Panc1 (cell line): ENCODE measurements around the gene LMF1. TPM values are rescaled to one million over a fixed set of nuclear protein-coding genes. Genes with fewer than 3 reads are reported as not detected.
"Not testable (repeated sequence)": the region's sequence is repeated elsewhere in the genome, so short reads cannot be mapped to it uniquely, and the experiment has no call there.

Experiments
- ATAC-seq: fragments of 200-7000 bp; cut with Tn5 transposase; 2 replicates; pipeline ENCODE4 v1.9.1; 2020; ENCODE audit warnings: mild to moderate bottlenecking, moderate library complexity
- BruUV-seq: library from RNA; stranded (reverse); fragments of 400-500 nt; replicated peaks from 2 replicates; lab custom pipeline; 2021; lab: Mats Ljungman, UMichigan
- CTCF ChIA-PET: fragments of 300-600 bp; sonication (Branson Sonifier 250); formaldehyde crosslinking; loops from one replicate; lab custom pipeline; 2022; ENCODE audit warnings: antibody characterized with exemption; lab: Charles Lee
- POLR2A ChIA-PET: fragments of 300-600 bp; sonication (Branson Sonifier 250); formaldehyde crosslinking; loops from one replicate; lab custom pipeline; 2022; ENCODE audit warnings: antibody characterized with exemption; lab: Charles Lee
- DNase-seq: peaks from one replicate; pipeline ENCODE4 v3.0.0-alpha.2; 2010; ENCODE audit warnings: low read depth, low spot score
- H3K27ac ChIP-seq: 2 replicates; pipeline ENCODE4 v1.5.1; 2011; ENCODE audit warnings: mild to moderate bottlenecking, low read length, inconsistent platforms
- H3K27me3 ChIP-seq: fragments of 200-500 bp; sonication (Bioruptor generic); 2 replicates; pipeline ENCODE4 v1.6.0; 2014; ENCODE audit warnings: low read length, inconsistent platforms; ENCODE audit not compliant: control insufficient read depth, insufficient read depth
- H3K36me3 ChIP-seq: fragments of 200-500 bp; sonication (Bioruptor generic); 2 replicates; pipeline ENCODE4 v1.5.1; 2014; ENCODE audit warnings: inconsistent platforms, mild to moderate bottlenecking, low read length, moderate library complexity; ENCODE audit not compliant: control insufficient read depth, insufficient read depth
- H3K4me1 ChIP-seq: 2 replicates; pipeline ENCODE4 v1.5.1; 2011; ENCODE audit warnings: inconsistent platforms, mild to moderate bottlenecking, low read length, moderate library complexity; ENCODE audit not compliant: control insufficient read depth, insufficient read depth
- H3K4me3 ChIP-seq, 2 experiments: 2 replicates each; pipeline ENCODE4 v1.5.1; 2011 to 2012; ENCODE audit warnings: low read depth in 2 of 2, low read length in 2 of 2, mild to moderate bottlenecking in 2 of 2, inconsistent platforms in 1 of 2, moderate library complexity in 1 of 2
- H3K9me3 ChIP-seq: fragments of 200-500 bp; sonication (Bioruptor generic); 2 replicates; pipeline ENCODE4 v1.5.1; 2014; ENCODE audit warnings: low read depth, mild to moderate bottlenecking, inconsistent platforms, low read length, moderate library complexity; ENCODE audit not compliant: control insufficient read depth, insufficient read depth
- CTCF ChIP-seq: fragments of 450-650 bp; IDR thresholded peaks from 2 replicates; pipeline ENCODE4 v1.5.1; 2017; ENCODE audit warnings: mild to moderate bottlenecking
- POLR2AphosphoS5 ChIP-seq: IDR thresholded peaks from 2 replicates; pipeline ENCODE4 v1.6.1; 2012; ENCODE audit warnings: mild to moderate bottlenecking, low read depth, low read length, moderate library complexity
- REST ChIP-seq, 2 experiments: IDR thresholded peaks; 2 replicates each; pipeline ENCODE4 v1.6.1; 2011 to 2012; ENCODE audit warnings: low read depth in 2 of 2, control low read depth in 1 of 2, low read length in 1 of 2, mild to moderate bottlenecking in 1 of 2, moderate library complexity in 1 of 2; ENCODE audit not compliant: insufficient read depth in 1 of 2
- SIN3A ChIP-seq: IDR thresholded peaks from 2 replicates; pipeline ENCODE4 v1.6.1; 2012; ENCODE audit warnings: low read depth, mild to moderate bottlenecking, low read length, moderate library complexity, borderline replicate concordance; ENCODE audit not compliant: insufficient read depth
- TCF7L2 ChIP-seq: IDR thresholded peaks from 2 replicates; pipeline ENCODE4 v1.6.1; 2011; ENCODE audit warnings: mild to moderate bottlenecking, low read depth, low read length, inconsistent platforms
- in situ Hi-C: cut with HindIII; loops from 2 replicates; pipeline ENCODE4 v1.10.0; 2016; ENCODE audit warnings: low sequenced_read_pairs, low pct_unique_long_range_greater_than_20kb
- intact Hi-C: fragments of 100-400 bp; cut with micrococcal nuclease; formaldehyde crosslinking; loops from one replicate; pipeline ENCODE4 v1.10.0; 2022; ENCODE audit not compliant: unreplicated experiment
- total RNA-seq: library from RNA; stranded (reverse); gene quantifications from one replicate; pipeline ENCODE4 v1.2.1, GENCODE V29; 2021; ENCODE audit not compliant: unreplicated experiment

Gene LMF1
- total RNA-seq, 1 experiment from 2014 or later: 24.3 TPM

DNA sequence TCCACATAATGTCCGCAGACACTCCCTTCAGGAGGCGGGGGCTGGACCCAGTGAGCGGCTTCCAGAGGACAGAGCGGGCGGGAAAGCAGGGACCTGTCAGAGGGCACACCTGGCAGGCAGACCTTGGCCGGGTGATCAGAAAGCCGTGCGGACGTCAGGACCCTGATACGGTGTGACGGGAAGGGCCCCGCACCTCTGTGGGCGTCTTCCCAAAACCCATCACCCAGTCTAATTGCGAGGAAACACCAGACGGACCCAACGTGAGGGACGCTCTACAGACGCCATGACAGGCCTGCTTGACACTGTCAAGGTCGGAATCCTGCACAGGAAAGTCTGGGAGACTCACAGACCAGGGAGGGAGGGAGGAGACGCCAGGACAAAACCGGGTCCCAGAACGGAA, 8.4 kb downstream of the LMF1 start:
- CTCF ChIA-PET: no interaction called here
- ATAC-seq (no peak), DNase-seq (no peak)
- H3K9me3 ChIP-seq: peaks cover 3% of the 10 kb centered on the region; the same call in 1 of the 2 replicates
- intact Hi-C loops (no loop called here), in situ Hi-C loops (no loop called here)
- TF ChIP-seq POLR2AphosphoS5 (no peak), CTCF (no peak), REST (IDR thresholded peaks at IDR 0.05; ENCODE audit: insufficient read depth in 1 of 2, low read depth in 2 of 2, low read length in 1 of 2) (no peak), TCF7L2 (no peak), SIN3A (no peak)
- no peak overlapping the region for H3K4me3 ChIP-seq
- no peak overlapping the region for H3K27ac ChIP-seq
- H3K27me3 ChIP-seq: no peaks in the 10 kb centered on the region
- POLR2A ChIA-PET: no interaction called here
- peaks cover 18% of the 10 kb centered on the region for H3K4me1 ChIP-seq
- BruUV-seq: no TSS peak
- no peaks in the 10 kb centered on the region for H3K36me3 ChIP-seq

DNA sequence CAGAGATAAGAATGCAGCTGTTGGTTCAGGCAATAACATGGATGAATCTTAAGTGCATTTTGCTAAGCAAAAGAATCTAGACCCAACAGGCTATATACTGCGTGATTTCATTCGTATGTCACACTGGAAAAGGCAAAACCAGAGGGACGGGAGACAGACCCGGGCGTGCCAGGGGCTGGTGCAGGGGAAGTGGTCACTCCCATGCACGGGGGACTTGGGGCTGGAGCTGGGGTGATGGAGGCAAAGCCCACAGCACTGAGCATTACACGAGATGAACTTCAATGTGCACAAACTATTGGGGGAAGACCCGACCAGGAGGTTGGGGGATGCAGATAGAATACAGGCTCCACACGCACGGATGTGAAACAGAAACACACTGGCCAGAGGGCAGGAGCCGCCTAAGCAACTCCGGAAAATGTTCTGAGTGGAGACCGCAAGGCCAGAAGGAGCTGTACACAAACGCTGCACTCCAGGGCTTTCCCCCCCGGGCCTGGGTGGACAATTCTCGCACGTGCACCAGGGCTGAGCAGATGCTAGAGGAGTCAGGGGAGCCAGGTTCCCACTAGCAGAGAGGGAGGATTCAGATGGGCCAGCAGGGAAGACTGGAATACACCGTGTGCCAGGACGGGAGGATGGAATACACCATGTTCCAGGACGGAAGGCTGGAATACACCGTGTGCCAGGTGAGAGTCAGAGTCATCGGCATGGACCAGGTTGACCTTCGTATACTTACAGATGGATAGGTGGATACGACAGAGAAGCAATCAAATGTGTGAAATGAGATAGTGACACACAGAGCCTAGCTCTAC, 11.3 kb downstream of the LMF1 start:
- BruUV-seq: no TSS peak
- Histone ChIP-seq H3K4me1 (peaks cover 11% of the 10 kb centered on the region), H3K4me3 (no peak overlapping the region), H3K9me3 (no peaks in the 10 kb centered on the region), H3K36me3 (no peaks in the 10 kb centered on the region), H3K27ac (no peak overlapping the region), H3K27me3 (no peaks in the 10 kb centered on the region)
- TF ChIP-seq SIN3A (no peak), REST (IDR thresholded peaks at IDR 0.05; ENCODE audit: insufficient read depth in 1 of 2, low read depth in 2 of 2, low read length in 1 of 2) (no peak), CTCF (no peak)
- in situ Hi-C loops: no loop called here
- DNase-seq: no peak
- ChIA-PET CTCF (no interaction called here), POLR2A (no interaction called here)
- no peak for ATAC-seq
- intact Hi-C loops: no loop called here

- BruUV-seq, CTCF ChIA-PET: not testable (repeated sequence)
These were observed 15.0 kb downstream of the LMF1 start for GRCh38 chr16:955766-956165.

More at GRCh38 chr16:955766-956165, 15.0 kb downstream of the LMF1 start:
- POLR2A ChIA-PET, H3K9me3 ChIP-seq, H3K27ac ChIP-seq, H3K36me3 ChIP-seq, H3K4me1 ChIP-seq, DNase-seq, ATAC-seq, in situ Hi-C loops, H3K4me3 ChIP-seq, H3K27me3 ChIP-seq, intact Hi-C loops: not testable (repeated sequence)
